GM23338 (cell line): ENCODE measurements around the gene SMIM31. TPM values are rescaled to one million over a fixed set of nuclear protein-coding genes. Genes with fewer than 3 reads are reported as not detected.

Experiments used
- ATAC-seq: fragments of 200-7000 bp; cut with Tn5 transposase; 3 replicates; pipeline ENCODE4 v1.9.1; 2020
- DNase-seq: peaks from one replicate; pipeline ENCODE4 v3.0.0-alpha.2; 2015; ENCODE audit warnings: low spot score
- H2AFZ ChIP-seq: fragments of 200-600 bp; sonication (generic); 2 replicates; pipeline ENCODE4 v1.8.0; 2016; ENCODE audit warnings: antibody characterized with exemption, mild to moderate bottlenecking, moderate library complexity
- H3F3A ChIP-seq: fragments of 200-600 bp; sonication (generic); replicated peaks from 2 replicates; pipeline ENCODE4 v1.8.0; 2017; ENCODE audit warnings: antibody characterized with exemption, mixed run types, low read depth
- H3K27ac ChIP-seq: fragments of 200-600 bp; sonication (generic); 2 replicates; pipeline ENCODE4 v1.6.1; 2016; ENCODE audit warnings: low read depth
- H3K27me3 ChIP-seq: fragments of 200-600 bp; sonication (generic); 2 replicates; pipeline ENCODE4 v1.8.0; 2016; ENCODE audit warnings: mild to moderate bottlenecking, mixed run types, moderate library complexity; ENCODE audit not compliant: insufficient read depth
- H3K36me3 ChIP-seq: fragments of 200-600 bp; sonication (generic); 2 replicates; pipeline ENCODE4 v1.8.0; 2016; ENCODE audit warnings: mild to moderate bottlenecking; ENCODE audit not compliant: insufficient read depth
- H3K4me1 ChIP-seq: fragments of 200-600 bp; sonication (generic); 2 replicates; pipeline ENCODE4 v1.8.0; 2016; ENCODE audit warnings: mild to moderate bottlenecking, moderate library complexity; ENCODE audit not compliant: insufficient read depth
- H3K4me2 ChIP-seq: fragments of 200-600 bp; sonication (generic); 2 replicates; pipeline ENCODE4 v1.7.1; 2017; ENCODE audit warnings: mixed run types
- H3K4me3 ChIP-seq: fragments of 200-600 bp; sonication (generic); 2 replicates; pipeline ENCODE4 v1.6.1; 2016; ENCODE audit warnings: mixed run types
- H3K79me2 ChIP-seq: fragments of 200-600 bp; sonication (generic); replicated peaks from 2 replicates; pipeline ENCODE4 v1.8.0; 2017; ENCODE audit warnings: mild to moderate bottlenecking; ENCODE audit not compliant: insufficient read depth
- H3K9me2 ChIP-seq: fragments of 200-600 bp; sonication (generic); 2 replicates; pipeline ENCODE4 v1.8.0; 2017; ENCODE audit not compliant: insufficient read depth
- H4K20me1 ChIP-seq: fragments of 200-600 bp; sonication (generic); replicated peaks from 2 replicates; pipeline ENCODE4 v1.8.0; 2017; ENCODE audit warnings: mild to moderate bottlenecking; ENCODE audit not compliant: insufficient read depth
- H3K27ac Mint-ChIP-seq: 2 replicates; pipeline ENCODE4 v1.8.0; 2020; ENCODE audit warnings: inconsistent platforms, mild to moderate bottlenecking, moderate library complexity, mixed read lengths
- H3K27me3 Mint-ChIP-seq: 3 replicates; pipeline ENCODE4 v1.8.0; 2022; ENCODE audit warnings: low read depth, mild to moderate bottlenecking, moderate library complexity, mixed read lengths, inconsistent platforms; ENCODE audit not compliant: insufficient read depth, poor library complexity
- H3K36me3 Mint-ChIP-seq: 3 replicates; pipeline ENCODE4 v1.8.0; 2021; ENCODE audit warnings: low read depth, mild to moderate bottlenecking, inconsistent platforms, moderate library complexity, mixed read lengths
- H3K4me1 Mint-ChIP-seq: 3 replicates; pipeline ENCODE4 v1.8.0; 2020; ENCODE audit warnings: mild to moderate bottlenecking, inconsistent platforms, mixed read lengths
- H3K4me3 Mint-ChIP-seq: 3 replicates; pipeline ENCODE4 v1.8.0; 2021; ENCODE audit warnings: moderate library complexity, mild to moderate bottlenecking, inconsistent platforms, mixed read lengths
- H3K9me3 Mint-ChIP-seq: 3 replicates; pipeline ENCODE4 v1.8.0; 2020; ENCODE audit warnings: moderate library complexity, mild to moderate bottlenecking, inconsistent platforms, mixed read lengths
- CREB1 ChIP-seq: fragments of 250-450 bp; sonication (Bioruptor Pico); IDR thresholded peaks from 2 replicates; pipeline ENCODE4 v1.5.0; 2020; ENCODE audit warnings: low read depth, mild to moderate bottlenecking, moderate library complexity
- CTCF ChIP-seq, 2 experiments: fragments of 200-600 bp in 1 of 2; sonication (generic) in 1 of 2; conservative IDR thresholded peaks; 2 replicates each; pipeline versions ENCODE4 v1.5.1 to v1.6.1; 2016 to 2017; ENCODE audit warnings: antibody characterized with exemption in 2 of 2, low read depth in 2 of 2, mild to moderate bottlenecking in 2 of 2, moderate library complexity in 1 of 2
- ETS1 ChIP-seq: IDR thresholded peaks from 2 replicates; pipeline ENCODE4 v1.6.1; 2016; ENCODE audit warnings: antibody characterized with exemption
- JUNB ChIP-seq: IDR thresholded peaks from one replicate; pipeline ENCODE4 v1.6.1; 2016; ENCODE audit warnings: antibody characterized with exemption; ENCODE audit not compliant: unreplicated experiment
- NANOG ChIP-seq: IDR thresholded peaks from 2 replicates; pipeline ENCODE4 v1.6.1; 2016; ENCODE audit warnings: antibody characterized with exemption, borderline replicate concordance
- REST ChIP-seq: IDR thresholded peaks from one replicate; pipeline ENCODE4 v1.6.1; 2018; ENCODE audit warnings: antibody characterized with exemption; ENCODE audit not compliant: unreplicated experiment
- STAT1 ChIP-seq: IDR thresholded peaks from one replicate; pipeline ENCODE4 v1.6.1; 2016; ENCODE audit warnings: antibody characterized with exemption; ENCODE audit not compliant: unreplicated experiment
- ZNF114 ChIP-seq: fragments of 250-450 bp; sonication (Bioruptor Pico); IDR thresholded peaks from 2 replicates; pipeline ENCODE4 v1.5.0; 2020; ENCODE audit warnings: mild to moderate bottlenecking, moderate library complexity
- ZNF331 ChIP-seq: fragments of 250-450 bp; sonication (Bioruptor Pico); IDR thresholded peaks from 2 replicates; pipeline ENCODE4 v1.5.0; 2020; ENCODE audit warnings: low read depth, mild to moderate bottlenecking, moderate library complexity
- long read RNA-seq: library from polyadenylated mRNA; unstranded; transcript quantifications from one replicate; pipeline ENCODE4 v2.0.0, GENCODE V29; 2020; ENCODE audit not compliant: unreplicated experiment
- polyA plus RNA-seq: library from polyadenylated mRNA; unstranded; fragments of >200 nt; fragmentation: Nextera tagmentation; extraction: Ambion mirVana; gene quantifications from 2 replicates; pipeline ENCODE4 v1.2.1, GENCODE V29; 2016
- total RNA-seq: library from RNA; depleted of rRNA; stranded (reverse); fragments of >200 nt; shearing (Covaris generic); gene quantifications from 2 replicates; pipeline ENCODE4 v1.2.3, GENCODE V29; 2014; rRNA removed

SMIM31 gene
- total RNA-seq: not detected in 2 replicates
- not detected in 2 replicates for polyA plus RNA-seq
- long read RNA-seq: 0 reads

GRCh38 chr4:164753873-164754488, at the start of gene SMIM31:
TSS of gene SMIM31 (plus strand) at chr4:164754131. CDS start at chr4:164770444, 16,313 bp downstream.
- ATAC-seq: no peak
- Mint-ChIP-seq H3K27ac (no peak within 1 kb of the TSS), H3K4me1 (no peaks in the 10 kb centered on the region), H3K9me3 (peaks cover 34% of the 10 kb centered on the region), H3K4me3 (no peak within 1 kb of the TSS), H3K36me3 (peaks cover 14% of the 10 kb centered on the region; the same call in 2 of the 3 replicates), H3K27me3 (peaks cover 4% of the 10 kb centered on the region)
- Histone ChIP-seq H3K4me2 (no peak within 1 kb of the TSS), H3K36me3 (0 out of 2 replicates have a peak, but pooled peaks cover 7% of the 10 kb centered on the region), H3K27ac (no peak within 1 kb of the TSS), H3F3A (no peaks in the 10 kb centered on the region), H3K79me2 (no peaks in the 10 kb centered on the region), H3K4me1 (no peaks in the 10 kb centered on the region), H3K27me3 (no peaks in the 10 kb centered on the region), H2AFZ (peak within 1 kb of the TSS; percentile 50; the same call in 1 of the 2 replicates), H3K9me2 (no peaks in the 10 kb centered on the region), H4K20me1 (no peaks in the 10 kb centered on the region), H3K4me3 (no peak within 1 kb of the TSS)
- TF ChIP-seq NANOG (no peak), ETS1 (no peak), ZNF114 (CRISPR knock-in tag) (no peak), REST (no peak), JUNB (no peak), STAT1 (no peak), CTCF (conservative IDR thresholded peaks at IDR 0.05; ENCODE audit: low read depth in 2 of 2) (no peak), ZNF331 (CRISPR knock-in tag) (no peak), CREB1 (CRISPR knock-in tag) (no peak)
- no peak for DNase-seq
